ENCODE measurements around the gene REEP2. TPM values are rescaled to one million over a fixed set of nuclear protein-coding genes. Genes with fewer than 3 reads are reported as not detected.
"Not testable (repeated sequence)": the region's sequence is repeated elsewhere in the genome, so short reads cannot be mapped to it uniquely, and the experiment has no call there.

REEP2 gene
- polyA plus RNA-seq, 1 donor from 2014 or later: 146 TPM

GRCh38 chr5:138472353-138472752 lies 33.5 kb downstream of the REEP2 start:
- H3K4me2 ChIP-seq (ENCODE audit: low read length): no peak overlapping the region

GRCh38 chr5:138473151-138473550 lies 34.3 kb downstream of the REEP2 start:
- H3K79me2 ChIP-seq (replicated peaks; ENCODE audit: insufficient read depth, low read length); H3K27ac ChIP-seq (ENCODE audit: low read length); H3K9ac ChIP-seq (ENCODE audit: low read length); H3K9me2 ChIP-seq (ENCODE audit: insufficient read depth, low read length); H3F3A ChIP-seq (ENCODE audit: insufficient read depth, low read length, poor library complexity, severe bottlenecking); H3K27me3 ChIP-seq (ENCODE audit: insufficient read depth, low read depth, low read length); H2AFZ ChIP-seq (ENCODE audit: low read depth, low read length); H3K36me3 ChIP-seq (ENCODE audit: insufficient read depth, low read length); H3K4me2 ChIP-seq (ENCODE audit: low read length); H4K20me1 ChIP-seq (ENCODE audit: insufficient read depth); H3K9me3 ChIP-seq (ENCODE audit: low read length); H3K4me3 ChIP-seq (ENCODE audit: low read length): not testable (repeated sequence)

More at GRCh38 chr5:138472353-138472752, 33.5 kb downstream of the REEP2 start:
- no peak overlapping the region for H3K4me3 ChIP-seq (ENCODE audit: low read length)
- H3K36me3 ChIP-seq (ENCODE audit: insufficient read depth, low read length): no peaks in the 10 kb centered on the region
- H3K9me2 ChIP-seq (ENCODE audit: insufficient read depth, low read length): no peaks in the 10 kb centered on the region
- no peaks in the 10 kb centered on the region for H3K79me2 ChIP-seq (replicated peaks; ENCODE audit: insufficient read depth, low read length)
- TF ChIP-seq SMC3 (conservative IDR thresholded peaks at IDR 0.05; ENCODE audit: poor library complexity) (no peak), EP300 (conservative IDR thresholded peaks at IDR 0.05; ENCODE audit: poor library complexity, severe bottlenecking) (no peak), EZH2 (IDR thresholded peaks at IDR 0.05; ENCODE audit: borderline replicate concordance, insufficient read depth, low read length, poor library complexity, severe bottlenecking) (no peak), CTCF (IDR thresholded peaks at IDR 0.05; ENCODE audit: poor library complexity, severe bottlenecking) (no peak), MXI1 (conservative IDR thresholded peaks at IDR 0.05; ENCODE audit: poor library complexity, severe bottlenecking) (no peak), REST (IDR thresholded peaks at IDR 0.05; ENCODE audit: borderline replicate concordance) (no peak), POLR2AphosphoS5 (IDR thresholded peaks at IDR 0.05) (no peak), TAF1 (IDR thresholded peaks at IDR 0.05; ENCODE audit: low read depth) (no peak), RAD21 (conservative IDR thresholded peaks at IDR 0.05) (no peak)
- no peaks in the 10 kb centered on the region for H3F3A ChIP-seq (ENCODE audit: insufficient read depth, low read length, poor library complexity, severe bottlenecking)
- no peaks in the 10 kb centered on the region for H4K20me1 ChIP-seq (ENCODE audit: insufficient read depth)
- H3K27me3 ChIP-seq (ENCODE audit: insufficient read depth, low read depth, low read length): peaks cover 5% of the 10 kb centered on the region
- no peak overlapping the region for H3K9ac ChIP-seq (ENCODE audit: low read length)
- no peak overlapping the region for H3K27ac ChIP-seq (ENCODE audit: low read length)
- H2AFZ ChIP-seq (ENCODE audit: low read depth, low read length): no peak overlapping the region
- no peaks in the 10 kb centered on the region for H3K9me3 ChIP-seq (ENCODE audit: low read length)

- Histone ChIP-seq H3K4me2 (ENCODE audit: low read length) (no peak overlapping the region), H3K9me2 (ENCODE audit: insufficient read depth, low read length) (no peaks in the 10 kb centered on the region), H3K27me3 (ENCODE audit: insufficient read depth, low read depth, low read length) (no peaks in the 10 kb centered on the region), H3F3A (ENCODE audit: insufficient read depth, low read length, poor library complexity, severe bottlenecking) (no peaks in the 10 kb centered on the region), H4K20me1 (ENCODE audit: insufficient read depth) (no peaks in the 10 kb centered on the region), H3K36me3 (ENCODE audit: insufficient read depth, low read length) (no peaks in the 10 kb centered on the region), H3K79me2 (replicated peaks; ENCODE audit: insufficient read depth, low read length) (no peaks in the 10 kb centered on the region), H2AFZ (ENCODE audit: low read depth, low read length) (no peak overlapping the region), H3K9ac (ENCODE audit: low read length) (no peak overlapping the region), H3K4me3 (ENCODE audit: low read length) (no peak overlapping the region), H3K27ac (ENCODE audit: low read length) (no peak overlapping the region), H3K9me3 (ENCODE audit: low read length) (no peaks in the 10 kb centered on the region)
- TF ChIP-seq SMC3 (conservative IDR thresholded peaks at IDR 0.05; ENCODE audit: poor library complexity) (no peak), CTCF (IDR thresholded peaks at IDR 0.05; ENCODE audit: poor library complexity, severe bottlenecking) (no peak), TAF1 (IDR thresholded peaks at IDR 0.05; ENCODE audit: low read depth) (no peak), REST (IDR thresholded peaks at IDR 0.05; ENCODE audit: borderline replicate concordance) (no peak), POLR2AphosphoS5 (IDR thresholded peaks at IDR 0.05) (no peak), EP300 (conservative IDR thresholded peaks at IDR 0.05; ENCODE audit: poor library complexity, severe bottlenecking) (no peak), RAD21 (conservative IDR thresholded peaks at IDR 0.05) (no peak), EZH2 (IDR thresholded peaks at IDR 0.05; ENCODE audit: borderline replicate concordance, insufficient read depth, low read length, poor library complexity, severe bottlenecking) (no peak), MXI1 (conservative IDR thresholded peaks at IDR 0.05; ENCODE audit: poor library complexity, severe bottlenecking) (no peak)
Observed at GRCh38 chr5:138476918-138477317, 38.1 kb downstream of the REEP2 start.

All from neural cell (in vitro differentiated cells).